GM21423 (cell line): ENCODE results near the gene TRIM72.
"Not testable (repeated sequence)": the region's sequence is repeated elsewhere in the genome, so short reads cannot be mapped to it uniquely, and the experiment has no call there.

Experiments
- ATAC-seq: cut with Tn5 transposase; IDR thresholded peaks from one replicate; pipeline ENCODE4 v1.9.1; 2021; ENCODE audit warnings: mild to moderate bottlenecking, moderate library complexity; ENCODE audit not compliant: unreplicated experiment

The TRIM72 gene, protein sequence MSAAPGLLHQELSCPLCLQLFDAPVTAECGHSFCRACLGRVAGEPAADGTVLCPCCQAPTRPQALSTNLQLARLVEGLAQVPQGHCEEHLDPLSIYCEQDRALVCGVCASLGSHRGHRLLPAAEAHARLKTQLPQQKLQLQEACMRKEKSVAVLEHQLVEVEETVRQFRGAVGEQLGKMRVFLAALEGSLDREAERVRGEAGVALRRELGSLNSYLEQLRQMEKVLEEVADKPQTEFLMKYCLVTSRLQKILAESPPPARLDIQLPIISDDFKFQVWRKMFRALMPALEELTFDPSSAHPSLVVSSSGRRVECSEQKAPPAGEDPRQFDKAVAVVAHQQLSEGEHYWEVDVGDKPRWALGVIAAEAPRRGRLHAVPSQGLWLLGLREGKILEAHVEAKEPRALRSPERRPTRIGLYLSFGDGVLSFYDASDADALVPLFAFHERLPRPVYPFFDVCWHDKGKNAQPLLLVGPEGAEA

DNA sequence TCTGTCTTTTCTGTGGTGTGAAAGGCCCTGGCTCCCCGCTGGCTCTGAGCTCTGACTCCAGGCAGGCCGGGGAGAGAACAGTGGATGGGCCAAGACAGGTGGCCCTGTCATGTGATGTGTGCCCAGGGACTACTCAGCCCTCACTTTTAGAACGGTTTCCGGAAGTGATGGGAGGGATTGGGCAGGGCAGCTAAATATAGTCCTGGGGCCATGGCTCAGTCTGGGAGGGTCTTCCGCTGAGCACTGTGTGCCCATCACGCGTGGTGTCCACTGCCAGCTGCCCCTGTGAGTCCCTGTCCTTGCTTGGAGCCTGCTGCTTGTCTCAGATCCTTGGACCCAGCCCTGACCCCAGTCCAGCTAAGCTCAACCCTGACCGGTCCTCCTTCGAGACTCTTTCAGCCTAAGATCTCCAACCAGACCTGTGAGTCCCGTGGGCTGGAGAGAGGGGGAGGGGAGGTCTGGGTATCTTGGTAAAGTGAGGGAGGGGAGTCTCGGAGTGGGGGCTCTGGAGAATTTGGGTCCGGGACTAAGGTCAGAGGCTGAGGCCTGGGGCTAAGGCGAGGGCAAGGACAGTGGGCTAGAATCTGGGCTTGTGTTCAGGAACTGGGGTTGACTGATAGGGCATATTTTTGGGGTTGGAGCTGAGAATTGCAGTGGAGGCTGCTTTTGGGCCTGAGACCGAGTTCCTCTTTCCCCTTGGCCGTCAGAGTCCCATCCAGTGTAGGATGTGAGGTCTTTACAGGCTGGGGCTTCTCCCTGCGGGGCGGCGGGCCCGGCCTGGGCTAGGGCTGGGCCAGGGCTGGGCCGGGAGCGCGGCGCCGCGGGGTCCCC is at the start of gene TRIM72:
TSS of gene TRIM72 (plus strand) at position 243 of the 831 bp plus-strand sequence. CDS start 620 bp downstream, outside the sequence.
- no peak for ATAC-seq

DNA sequence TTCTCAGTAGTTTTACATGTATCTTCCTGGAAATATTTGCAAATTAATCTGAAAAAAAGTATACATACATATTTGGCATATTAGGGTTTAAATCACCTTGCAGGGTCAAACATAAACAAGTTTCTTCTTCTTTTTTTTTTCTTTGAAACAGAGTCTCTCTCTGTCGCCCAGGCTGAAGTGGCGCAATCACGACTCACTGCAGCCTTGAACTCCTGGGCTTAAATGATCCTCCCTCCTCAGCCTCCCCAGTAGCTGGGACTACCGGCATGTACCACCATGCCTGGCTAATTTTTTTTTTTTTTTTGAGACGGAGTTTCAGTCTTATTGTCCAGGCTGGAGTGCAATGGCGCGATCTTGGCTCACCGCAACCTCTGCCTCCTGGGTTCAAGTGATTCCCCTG is 46.6 kb upstream of the TRIM72 start:
- ATAC-seq = no peak

DNA sequence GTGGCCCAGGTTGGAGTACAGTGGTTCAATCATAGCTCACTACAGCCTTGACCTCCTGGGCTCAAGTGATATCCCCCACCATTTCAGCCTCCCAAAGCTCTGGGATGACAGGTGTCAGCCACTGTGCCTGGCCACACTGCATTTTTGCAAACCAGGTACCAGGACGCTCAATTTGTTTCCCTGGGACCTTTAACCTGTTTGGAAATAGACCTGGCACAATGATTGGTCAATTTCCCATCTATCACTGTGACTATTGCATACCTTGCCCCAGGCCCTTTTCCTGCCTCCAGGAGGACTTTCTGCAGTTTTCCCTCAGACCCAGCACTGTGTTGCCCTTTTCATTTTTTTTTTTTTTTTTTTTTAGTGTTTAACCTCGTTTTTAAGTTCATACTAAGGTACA is 45.1 kb upstream of the TRIM72 start:
- ATAC-seq = no peak

DNA sequence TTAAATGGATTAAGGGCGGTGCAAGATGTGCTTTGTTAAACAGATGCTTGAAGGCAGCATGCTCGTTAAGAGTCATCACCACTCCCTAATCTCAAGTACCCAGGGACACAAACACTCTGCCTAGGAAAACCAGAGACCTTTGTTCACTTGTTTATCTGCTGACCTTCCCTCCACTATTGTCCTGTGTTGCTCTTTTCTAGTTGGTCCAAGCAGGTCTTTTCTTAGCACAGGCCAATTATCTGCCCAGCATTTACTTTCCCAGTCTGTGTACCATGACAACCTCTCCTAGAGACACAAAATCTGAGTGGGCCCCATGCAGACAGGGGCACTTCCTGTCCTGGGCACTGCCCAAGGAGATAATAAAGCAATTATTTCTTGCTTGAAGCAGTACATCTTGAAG is 43.9 kb upstream of the TRIM72 start:
- ATAC-seq = not testable (repeated sequence)

DNA sequence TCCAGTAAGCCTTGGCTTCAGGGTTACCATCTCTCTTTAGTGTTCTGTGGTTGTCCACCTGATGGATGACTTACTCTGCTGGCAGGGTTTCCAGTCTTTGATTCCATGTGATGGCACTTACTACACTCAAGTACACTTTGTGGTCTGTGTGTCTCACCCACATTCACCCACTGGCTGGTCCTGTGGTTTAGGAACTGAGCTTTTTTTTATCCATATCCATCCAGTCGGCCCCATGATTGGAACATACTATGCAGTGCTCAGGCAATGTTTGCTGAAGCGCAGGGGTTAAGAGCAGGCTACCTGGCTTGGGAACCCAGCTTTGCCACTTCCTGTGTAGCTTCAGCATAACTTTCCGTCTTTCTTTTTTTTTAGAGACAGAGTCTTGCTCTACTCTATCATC is 36.8 kb upstream of the TRIM72 start:
- no peak for ATAC-seq

DNA sequence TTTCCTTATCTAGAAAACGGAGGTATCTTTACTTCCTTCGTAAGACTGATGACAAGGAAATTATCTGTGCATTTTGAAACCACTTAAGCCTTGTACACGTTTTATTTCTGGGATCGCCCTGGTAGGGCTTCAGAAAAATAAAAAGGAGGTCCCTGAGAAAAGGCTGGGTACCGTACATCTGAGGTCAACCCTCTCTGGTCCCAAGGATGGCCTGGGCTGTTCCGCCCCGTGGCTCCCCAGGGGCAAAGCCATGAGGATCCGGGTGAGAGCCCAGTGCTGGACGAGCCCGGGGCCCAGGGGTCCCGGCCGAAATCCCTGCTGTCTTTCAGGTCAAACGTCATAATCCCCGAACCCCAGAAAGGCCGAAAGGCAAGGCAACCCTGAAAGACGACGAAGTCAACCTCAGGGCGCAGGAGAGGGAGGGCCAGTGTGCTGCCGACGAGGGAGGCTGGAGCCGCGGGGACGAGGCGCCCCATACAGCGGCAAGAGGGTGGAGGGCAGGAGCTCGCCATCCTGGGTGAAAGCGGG is 34.6 kb upstream of the TRIM72 start:
- ATAC-seq = peak; percentile 1

DNA sequence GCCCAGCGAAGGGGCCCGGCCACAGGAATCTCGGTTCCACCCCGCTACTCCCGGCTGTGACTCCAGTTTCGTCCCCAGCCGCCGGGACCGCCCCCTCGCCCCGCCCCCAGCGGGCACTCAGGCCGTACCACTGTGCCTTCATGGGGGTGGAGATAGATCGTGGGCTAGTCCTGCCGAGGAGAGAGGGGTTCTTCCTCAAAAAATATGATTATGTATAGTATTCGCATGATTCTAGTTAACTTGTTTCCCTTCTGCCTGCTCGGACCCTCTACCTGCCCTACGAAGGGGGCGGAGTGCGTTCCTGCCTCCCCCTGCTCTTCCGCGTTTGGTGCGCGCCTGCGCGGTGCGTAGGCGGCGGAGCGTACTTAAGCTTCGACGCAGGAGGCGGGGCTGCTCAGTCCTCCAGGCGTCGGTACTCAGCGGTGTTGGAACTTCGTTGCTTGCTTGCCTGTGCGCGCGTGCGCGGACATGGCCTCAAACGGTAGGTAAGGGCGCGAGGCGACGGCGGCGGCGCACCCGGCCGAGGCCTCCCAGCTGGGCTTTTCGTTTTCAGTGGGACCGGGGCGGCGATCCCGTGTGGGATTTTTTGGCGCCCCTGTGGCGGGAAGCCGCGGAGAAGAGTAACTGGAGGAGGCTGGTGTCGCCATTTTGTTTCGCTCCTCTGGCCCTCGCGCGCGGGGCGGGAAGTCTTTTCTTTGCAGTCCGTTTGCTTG is 34.0 kb upstream of the TRIM72 start, which contains the start of gene FUS:
TSS of gene FUS (plus strand) at position 393 of the 713 bp plus-strand sequence. CDS start at position 469, 76 bp downstream.
- peak; percentile 62 for ATAC-seq

DNA sequence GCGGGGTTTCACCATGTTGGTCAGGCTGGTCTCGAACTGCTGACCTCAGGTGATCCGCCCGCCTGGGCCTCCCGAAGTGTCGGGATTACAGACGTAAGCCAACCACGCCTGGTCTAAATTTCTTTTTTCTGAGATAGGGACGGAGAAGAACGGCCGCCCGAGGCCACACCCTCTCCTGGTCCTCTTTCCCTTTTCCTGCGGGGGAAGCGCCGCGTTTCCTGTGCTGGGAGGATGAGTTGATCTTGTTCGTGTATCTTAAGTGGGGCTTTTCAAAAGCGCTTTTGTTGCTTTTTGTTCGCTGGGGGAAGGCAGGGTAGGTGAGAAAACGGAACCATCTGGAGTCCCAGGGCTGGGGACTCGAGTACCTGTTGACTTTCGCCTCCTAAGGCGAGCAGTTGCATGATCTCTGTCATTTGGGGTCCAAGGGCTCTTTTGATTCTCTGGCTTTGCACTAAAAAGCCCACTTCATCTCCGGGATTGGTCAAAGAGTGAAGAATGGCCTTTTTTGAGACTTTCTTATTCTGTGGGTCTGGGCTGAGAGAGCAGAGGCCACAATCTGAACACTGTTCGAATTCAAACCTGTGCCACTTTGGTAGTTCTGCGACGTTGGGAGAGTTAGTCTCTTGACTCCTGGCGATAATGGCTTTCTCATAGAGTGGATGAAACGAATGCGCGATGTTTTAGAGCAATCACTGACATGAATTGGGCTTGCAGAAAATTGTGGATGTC is 32.7 kb upstream of the TRIM72 start:
- ATAC-seq = no peak

DNA sequence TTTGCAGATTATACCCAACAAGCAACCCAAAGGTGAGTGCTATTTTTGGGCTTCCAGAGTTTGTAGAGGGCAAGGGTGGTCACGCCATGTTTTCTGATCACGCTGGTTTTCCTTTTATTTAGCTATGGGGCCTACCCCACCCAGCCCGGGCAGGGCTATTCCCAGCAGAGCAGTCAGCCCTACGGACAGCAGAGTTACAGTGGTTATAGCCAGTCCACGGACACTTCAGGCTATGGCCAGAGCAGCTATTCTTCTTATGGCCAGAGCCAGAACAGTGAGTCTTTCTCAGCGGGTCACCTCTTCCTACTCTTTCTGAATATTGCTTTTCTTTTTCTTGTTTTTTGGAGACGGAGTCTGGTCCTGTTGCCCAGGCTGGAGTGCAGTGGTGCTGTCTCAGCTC is 31.5 kb upstream of the TRIM72 start:
- no peak for ATAC-seq

DNA sequence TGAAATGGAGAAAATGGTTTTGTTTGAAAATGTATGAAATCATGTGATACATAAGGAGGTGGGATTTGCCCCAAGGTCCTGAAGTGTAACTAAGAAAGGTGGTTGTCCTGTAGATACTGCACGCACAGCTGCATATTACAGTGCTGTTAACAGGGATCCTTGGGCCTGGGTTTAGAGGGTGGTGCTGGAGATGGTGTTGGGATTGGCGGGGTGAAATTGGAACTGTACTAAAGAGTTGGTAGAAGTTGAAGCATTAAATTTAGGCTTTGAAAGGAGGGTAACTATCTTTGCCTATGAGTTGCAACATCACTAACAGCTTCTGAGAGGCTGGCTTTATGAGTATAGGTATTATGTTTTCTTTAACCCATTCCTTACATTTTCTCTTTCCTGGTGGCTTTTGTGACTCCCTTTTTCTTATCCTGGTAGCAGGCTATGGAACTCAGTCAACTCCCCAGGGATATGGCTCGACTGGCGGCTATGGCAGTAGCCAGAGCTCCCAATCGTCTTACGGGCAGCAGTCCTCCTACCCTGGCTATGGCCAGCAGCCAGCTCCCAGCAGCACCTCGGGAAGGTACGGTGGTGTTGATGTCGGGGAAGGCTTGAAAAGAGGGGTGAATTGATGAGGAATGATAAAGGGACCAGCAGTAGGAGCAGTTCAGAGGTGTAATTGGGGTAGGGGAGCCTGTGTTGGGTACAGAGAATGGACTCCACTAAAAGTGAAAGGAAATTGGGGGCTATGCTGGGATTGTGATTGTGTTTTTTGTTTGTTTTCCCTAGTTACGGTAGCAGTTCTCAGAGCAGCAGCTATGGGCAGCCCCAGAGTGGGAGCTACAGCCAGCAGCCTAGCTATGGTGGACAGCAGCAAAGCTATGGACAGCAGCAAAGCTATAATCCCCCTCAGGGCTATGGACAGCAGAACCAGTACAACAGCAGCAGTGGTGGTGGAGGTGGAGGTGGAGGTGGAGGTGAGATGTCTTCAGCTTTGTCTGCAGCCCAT is 30.2 kb upstream of the TRIM72 start:
- no peak for ATAC-seq

DNA sequence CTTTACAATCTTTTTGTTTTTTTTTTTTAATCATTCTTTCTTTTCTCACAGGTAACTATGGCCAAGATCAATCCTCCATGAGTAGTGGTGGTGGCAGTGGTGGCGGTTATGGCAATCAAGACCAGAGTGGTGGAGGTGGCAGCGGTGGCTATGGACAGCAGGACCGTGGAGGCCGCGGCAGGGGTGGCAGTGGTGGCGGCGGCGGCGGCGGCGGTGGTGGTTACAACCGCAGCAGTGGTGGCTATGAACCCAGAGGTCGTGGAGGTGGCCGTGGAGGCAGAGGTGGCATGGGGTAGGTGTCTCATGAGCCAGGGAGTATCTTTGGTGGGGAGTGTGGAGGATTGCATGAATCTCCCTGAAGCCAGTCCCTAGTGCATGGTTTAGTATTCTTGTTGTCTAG is 29.0 kb upstream of the TRIM72 start:
- ATAC-seq = no peak

DNA sequence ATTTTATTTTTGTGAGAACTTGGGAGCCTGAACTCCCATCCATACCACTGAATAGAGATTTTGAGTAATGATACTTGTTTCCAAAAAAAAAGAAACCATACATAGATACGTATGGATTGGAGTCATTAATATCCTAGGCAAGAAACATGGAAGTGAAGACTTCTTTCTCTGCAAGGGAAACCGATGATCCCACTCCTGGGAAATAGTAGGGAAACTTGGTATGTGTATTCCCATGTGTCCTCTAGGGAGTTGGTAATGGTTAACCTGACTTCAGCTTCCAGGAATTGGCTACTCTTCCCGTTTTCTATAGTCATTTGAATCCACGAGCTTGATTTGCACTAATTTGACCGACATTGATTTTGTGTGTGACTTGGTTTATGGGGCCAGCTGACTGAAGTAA is 28.6 kb upstream of the TRIM72 start:
- no peak for ATAC-seq

DNA sequence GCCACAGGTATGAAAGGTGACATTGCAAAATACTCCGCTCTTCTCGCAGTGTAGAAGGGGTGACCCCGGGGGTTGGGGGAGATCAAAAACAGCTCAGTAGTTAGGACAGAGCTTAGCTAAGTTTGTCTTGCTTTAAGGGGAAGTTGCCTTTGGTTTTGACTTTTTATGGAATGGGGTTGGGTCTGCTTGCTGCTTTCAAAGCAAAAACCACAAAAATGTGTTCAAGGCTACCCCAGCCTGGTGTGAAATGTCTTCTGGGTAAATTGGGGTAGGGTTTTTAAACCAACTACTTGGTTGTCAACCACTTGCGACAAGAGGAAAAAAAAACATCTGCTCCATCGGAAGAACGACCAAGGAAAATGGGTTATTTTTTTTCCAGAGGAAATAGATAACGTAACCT is 27.7 kb upstream of the TRIM72 start:
- no peak for ATAC-seq

DNA sequence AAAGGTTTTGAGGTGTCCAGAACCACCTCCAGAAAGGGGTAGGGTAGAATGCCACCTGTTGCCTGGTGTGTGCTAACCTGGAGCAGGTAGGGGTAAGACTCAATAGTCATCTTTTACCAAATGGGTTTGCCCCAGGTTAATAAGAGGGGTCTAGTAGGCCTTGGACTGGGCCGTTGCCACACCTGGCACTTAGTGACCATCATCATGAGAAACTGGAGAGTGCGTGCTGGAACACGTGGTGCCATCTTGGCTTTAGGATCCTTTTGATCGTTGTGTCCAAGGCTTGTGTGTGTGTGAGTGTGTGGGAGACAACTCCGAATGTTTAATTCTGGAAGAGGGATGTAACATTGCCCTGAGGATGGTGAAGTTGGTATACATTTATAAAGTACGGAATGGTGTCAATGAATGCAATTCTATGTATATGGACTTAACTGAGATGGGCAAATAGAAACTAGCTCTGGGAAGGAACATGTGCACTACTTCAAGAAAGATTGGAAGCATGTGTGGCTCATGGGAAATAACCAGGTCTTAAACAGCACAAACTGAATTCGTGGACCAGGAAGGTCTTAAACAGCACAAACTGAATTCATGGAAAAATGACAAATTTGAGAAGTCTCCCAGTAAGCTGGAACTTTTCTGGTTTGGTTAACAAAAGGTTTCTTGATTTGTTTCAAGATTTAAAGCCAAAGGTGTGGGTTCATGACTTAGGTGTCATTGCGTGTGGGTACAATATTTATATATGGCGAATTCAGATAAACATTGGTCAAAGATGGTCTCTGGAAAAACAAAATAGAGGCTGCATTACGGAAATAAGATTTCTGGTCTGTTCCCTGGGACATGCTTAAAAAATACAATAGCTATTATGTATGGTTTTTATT is 26.8 kb upstream of the TRIM72 start:
- no peak for ATAC-seq

DNA sequence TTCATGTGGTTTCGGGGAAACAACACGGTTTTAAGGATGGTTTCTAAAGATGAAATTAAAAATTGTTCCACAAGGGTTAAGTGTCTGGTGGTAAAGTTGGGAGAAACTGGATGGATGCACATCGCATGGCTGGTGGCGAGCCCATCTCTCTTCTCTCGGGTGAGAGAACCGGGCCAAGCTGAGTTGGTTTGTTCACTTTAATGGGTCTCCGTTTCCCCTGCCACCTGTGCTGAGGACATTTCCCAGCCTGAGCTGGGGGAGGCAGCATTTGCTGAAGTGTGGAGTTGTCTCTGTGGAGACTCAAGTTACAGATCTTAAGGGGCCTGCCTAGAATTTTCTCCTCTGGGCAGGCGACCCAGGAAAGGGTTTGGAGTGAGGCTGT is 26.1 kb upstream of the TRIM72 start:
- no peak for ATAC-seq

DNA sequence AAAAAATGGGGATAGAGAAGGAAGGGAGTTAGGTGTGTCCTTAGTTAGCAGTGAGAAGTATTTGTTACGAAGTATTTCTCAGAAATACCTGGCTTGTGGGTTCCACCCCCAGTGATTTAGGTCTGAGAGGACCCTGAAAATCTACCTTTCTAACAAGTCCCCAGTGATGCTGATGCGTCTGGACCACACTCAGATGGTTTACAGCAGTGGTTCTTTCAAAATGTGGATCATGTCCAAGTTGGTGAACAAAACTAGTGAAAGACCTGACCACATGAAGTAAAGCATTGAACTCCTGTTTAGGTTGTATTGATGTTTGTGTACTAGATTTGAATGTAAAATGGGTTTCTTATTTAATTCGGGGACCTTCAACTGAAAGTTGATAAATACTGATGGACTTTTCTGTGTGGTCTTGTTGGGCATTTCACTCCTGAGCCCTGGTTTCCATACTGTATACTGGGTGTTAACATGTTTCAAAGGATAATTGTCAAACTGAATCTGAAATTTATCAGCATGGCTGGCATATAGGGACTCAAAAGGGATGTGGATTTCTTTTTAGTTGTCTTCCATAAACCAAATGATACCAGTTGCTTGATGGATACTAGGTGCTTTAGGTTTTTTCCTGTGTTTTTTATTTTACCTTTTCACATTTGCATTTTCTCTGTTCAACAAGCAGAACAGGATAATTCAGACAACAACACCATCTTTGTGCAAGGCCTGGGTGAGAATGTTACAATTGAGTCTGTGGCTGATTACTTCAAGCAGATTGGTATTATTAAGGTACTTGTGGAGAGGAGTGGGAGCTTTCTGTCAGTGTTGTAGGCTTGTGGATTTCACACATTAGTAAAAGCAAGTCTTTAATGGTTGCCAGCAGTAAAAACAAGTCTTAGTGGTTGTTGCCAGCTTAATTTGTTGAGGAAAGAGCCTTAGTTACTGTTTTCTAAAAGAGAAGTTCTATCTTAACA is 25.2 kb upstream of the TRIM72 start:
- ATAC-seq = no peak

DNA sequence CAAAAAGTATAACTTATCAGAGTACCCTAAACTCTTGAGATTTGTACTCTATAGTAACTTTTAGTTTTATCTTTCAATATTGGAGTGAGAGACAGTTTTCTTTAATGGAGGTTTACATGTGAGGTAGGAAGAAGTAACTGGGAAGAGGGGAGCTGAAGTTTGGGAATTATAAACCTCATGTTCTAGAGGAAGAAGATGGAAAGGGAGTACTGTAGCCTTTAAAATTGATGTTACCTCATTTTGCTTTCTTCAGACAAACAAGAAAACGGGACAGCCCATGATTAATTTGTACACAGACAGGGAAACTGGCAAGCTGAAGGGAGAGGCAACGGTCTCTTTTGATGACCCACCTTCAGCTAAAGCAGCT is 24.5 kb upstream of the TRIM72 start:
- no peak for ATAC-seq
